ENCODE data around the gene XPNPEP3. TPM values are rescaled to one million over a fixed set of nuclear protein-coding genes. Genes with fewer than 3 reads are reported as not detected.
"Not testable (repeated sequence)": the region's sequence is repeated elsewhere in the genome, so short reads cannot be mapped to it uniquely, and the experiment has no call there.

The XPNPEP3 gene
- total RNA-seq, 1 experiment from 2014 or later = 16.7 TPM

DNA sequence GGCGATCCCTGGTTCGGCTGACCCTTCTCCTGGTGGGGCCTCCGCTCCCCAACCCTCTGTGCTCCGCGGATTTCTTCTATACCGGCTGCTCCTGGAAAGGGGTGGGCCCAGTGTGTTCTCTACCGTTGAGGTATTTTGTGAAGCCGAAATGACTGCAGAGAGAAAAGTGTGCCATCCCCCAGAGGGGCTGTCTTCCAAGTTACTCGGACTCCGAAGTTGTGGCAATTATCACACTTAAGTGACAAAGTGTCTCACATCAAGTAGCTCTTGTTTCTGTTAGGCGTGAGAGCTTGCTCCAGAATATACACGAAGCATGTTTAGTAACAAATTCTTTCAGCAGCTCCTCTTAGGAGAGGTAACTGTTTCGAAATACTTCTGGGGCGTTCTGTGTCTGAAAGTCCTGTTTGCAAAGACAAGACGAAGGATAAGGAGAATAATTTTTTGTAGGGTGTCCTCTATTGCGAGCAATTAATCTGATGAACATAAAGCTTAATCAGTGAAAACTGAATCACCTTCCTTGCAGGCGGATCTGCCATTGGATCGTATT lies 434 bp downstream of the XPNPEP3 start:
- DNase-seq (ENCODE audit: low spot score) = no peak

DNA sequence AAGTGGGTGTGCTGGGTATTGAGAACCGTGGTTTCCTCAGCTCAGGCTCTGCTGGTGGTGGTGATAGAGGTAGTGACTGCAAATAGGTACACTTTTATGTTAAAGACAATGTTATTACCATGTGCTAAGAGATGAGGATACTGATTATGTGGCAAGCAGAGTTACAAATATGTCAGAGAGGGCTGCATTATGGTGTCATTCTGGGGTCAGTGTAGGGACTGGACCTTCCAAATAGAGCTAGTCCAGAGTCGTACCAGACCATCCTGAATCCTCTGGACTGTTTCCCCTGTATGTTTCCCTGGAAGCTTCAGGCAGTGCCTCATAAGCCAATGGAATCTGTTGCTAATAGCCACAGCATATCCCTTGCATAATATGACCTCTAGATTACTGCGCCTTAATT lies 5.1 kb downstream of the XPNPEP3 start, which contains the start of gene DNAJB7:
Gene DNAJB7 (minus strand): TSS at position 101 of the 400 bp plus-strand sequence. CDS start 119 bp downstream, outside the sequence.
- DNase-seq (ENCODE audit: low spot score) = no peak

DNA sequence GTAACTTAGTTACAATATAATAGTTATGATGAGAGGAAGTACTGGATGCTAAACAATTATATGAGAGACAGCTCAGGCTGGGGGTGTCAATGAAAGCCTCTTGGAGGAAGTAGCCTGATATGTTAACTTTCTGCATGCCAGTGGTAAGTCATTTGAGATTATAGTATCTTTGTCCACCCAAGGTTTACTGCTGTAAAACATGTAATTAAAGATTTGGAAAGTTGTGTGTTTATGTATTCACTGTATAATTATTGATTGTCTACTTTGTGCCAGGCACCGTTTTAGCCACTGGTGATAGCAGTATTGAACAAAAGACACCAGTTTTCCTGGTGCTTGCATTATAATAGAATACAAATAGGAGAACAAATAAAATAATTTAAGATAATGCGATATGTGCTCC lies 5.6 kb downstream of the XPNPEP3 start:
- DNase-seq (ENCODE audit: low spot score) = no peak

DNA sequence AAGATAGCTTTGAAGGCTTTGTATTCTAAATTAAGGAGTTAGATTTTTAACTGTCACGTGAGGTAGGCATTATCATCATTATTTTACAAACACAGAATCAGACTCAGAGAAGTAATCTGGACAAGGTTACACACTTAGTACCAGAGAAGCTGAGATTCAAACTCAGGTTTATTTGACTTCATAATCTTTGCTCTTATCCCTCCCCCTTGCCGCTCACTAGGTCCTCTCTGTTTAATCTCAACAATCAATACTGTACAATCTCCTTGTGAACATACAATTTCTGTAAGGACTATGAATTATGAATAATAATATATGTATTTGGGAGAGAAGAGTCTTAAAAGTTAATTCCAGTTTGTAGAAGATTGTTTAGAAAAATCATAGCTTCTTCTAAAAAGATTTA lies 10.2 kb downstream of the XPNPEP3 start:
- no peak for DNase-seq (ENCODE audit: low spot score)

DNA sequence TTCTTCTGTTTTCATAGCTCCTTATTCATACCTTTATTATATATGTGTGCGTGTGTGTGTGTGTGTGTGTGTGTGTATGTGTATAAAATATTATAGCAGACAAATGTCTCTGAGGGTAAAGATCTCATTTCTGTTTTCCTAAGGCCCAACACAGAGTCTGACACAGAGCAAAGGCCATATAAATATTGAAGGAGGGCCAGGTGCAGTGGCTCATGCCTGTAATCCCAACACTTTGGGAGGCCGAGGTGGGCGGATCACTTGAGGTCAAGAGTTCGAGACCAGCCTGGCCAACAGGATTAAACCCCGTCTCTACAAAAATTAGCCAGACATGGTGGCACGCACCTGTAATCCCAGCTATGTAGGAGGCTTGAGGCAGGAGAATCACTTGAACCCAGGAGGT lies 11.4 kb downstream of the XPNPEP3 start:
- not testable (repeated sequence) for DNase-seq (ENCODE audit: low spot score)

DNA sequence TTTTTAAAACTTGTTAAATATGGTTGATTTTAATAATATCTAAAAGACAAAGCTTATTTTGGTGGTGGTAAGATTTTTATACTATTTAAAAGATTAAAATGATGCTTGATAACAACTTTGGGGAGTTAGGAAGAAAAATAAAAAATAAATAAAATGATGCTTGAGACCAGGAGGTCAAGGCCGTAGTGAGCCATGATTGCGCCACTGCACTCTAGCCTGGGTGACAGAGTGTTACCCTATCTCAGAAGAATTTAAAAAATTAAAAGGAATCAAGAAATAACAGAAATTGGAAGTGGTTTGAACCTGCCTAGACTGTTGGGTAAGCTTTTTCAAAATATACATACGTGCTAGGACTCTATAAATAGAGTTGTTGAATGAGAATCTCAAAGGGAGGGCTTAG lies 17.1 kb downstream of the XPNPEP3 start:
- DNase-seq (ENCODE audit: low spot score) = no peak

DNA sequence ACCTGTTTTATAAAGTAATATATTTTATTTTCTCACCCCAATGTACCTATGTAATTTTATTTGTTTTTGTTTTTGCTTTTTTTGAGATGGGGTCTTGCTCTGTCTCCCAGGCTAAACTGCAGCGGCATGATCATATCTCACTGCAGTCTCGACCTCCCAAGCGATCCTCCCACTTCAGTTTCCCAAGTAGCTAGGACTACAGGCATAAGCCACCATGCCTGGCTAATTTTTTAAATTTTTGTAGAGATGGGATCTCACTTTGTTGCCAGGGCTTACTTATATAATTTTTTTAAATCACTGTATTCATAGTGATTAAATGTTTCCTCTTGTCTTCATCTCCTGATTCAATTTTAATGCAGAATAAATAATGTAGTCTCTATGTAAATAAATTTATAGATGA lies 18.2 kb downstream of the XPNPEP3 start:
- DNase-seq (ENCODE audit: low spot score) = no peak

DNA sequence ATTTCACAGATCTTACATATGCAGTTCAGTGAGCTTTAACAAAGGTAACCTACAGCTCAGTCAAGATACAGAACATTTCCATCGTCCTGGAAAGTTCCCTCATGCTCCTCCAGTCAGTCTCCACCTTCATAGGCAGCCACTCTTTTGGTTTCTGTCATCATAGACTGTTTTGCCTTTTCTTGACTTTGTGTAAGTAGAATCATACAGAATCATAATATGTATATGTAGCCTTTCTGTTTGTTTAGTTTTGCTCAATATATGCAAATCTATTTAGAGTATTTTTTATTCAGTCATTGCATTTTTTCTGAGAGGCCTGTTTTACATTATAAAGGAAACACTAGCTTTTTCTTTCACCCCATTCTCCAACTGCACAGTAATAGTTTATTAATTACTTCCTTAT lies 20.0 kb downstream of the XPNPEP3 start:
- DNase-seq (ENCODE audit: low spot score) = no peak

DNA sequence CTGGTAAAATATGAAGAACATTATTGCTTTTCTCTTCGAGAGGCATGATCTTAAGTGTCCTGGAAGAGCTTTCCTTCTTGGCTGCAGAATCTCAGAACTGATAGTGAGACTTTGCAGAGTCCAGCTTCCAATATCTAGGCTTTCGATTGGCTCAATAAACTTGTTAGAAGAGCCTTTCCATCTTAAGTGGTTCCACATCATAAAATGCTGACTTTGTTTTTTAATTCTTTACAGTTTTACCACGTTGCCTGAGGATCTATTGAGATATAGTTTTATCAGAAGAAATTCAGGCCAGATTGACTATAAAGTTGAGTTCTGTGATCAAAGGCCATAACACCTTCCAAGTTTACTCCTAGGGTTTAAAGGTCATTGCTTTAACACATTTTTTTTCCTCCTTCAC lies 20.5 kb downstream of the XPNPEP3 start:
- no peak for DNase-seq (ENCODE audit: low spot score)

DNA sequence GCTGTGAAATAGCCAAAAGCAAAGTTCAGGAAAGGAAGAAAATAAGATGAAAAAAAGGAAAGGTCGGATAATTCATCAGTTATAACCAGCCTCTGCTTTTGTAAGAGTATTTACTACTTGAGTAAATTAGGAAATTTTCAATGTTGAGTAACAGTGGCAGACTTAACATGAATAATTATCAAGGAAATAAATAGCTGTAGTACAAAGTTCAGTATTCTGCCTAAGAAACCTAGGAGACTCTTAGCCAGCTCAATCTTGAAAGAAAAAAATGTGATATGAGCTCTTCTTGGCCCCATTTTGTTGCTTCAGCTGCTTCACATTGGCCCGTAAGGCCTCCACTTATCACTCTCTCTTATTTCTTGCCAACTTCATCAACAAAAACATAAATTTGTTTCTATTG lies 22.0 kb downstream of the XPNPEP3 start:
- DNase-seq (ENCODE audit: low spot score) = no peak

DNA sequence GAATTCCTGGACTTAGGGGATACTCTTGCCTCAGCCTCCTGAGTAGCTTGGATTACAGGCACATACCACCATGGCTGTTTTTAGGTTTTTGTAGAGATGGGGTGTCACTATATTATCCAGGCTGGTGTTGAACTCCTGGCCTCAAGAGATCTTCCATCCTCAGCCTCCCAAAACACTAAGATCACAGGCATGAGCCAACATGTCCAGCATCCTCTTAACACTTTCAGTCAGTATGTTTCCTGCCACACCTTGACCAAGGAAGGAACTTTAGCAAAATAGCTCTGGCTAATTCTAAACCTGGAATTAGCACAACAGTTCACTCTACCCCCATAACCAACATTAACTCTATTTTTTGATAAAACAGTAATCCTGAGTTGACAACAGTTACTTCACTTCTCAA lies 32.2 kb downstream of the XPNPEP3 start:
- DNase-seq (ENCODE audit: low spot score) = no peak

DNA sequence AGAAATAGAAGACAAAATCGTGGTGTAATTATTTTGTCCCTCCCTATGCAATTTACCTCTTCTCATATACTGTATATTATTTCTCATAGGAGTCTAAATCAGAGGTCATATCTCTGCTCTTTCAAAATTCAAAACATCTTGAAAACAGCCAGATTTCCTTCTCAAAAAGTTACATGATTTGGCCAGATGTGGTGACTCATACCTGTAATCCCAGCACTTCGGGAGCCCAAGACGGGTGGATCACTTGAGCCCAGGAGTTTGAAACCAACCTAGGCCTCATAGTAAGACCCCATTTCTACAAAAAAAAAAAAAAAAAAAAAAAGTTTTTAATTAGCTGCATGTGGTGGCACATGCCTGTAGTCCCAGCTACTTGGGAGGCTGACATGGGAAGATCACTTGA lies 33.9 kb downstream of the XPNPEP3 start:
- no peak for DNase-seq (ENCODE audit: low spot score)

DNA sequence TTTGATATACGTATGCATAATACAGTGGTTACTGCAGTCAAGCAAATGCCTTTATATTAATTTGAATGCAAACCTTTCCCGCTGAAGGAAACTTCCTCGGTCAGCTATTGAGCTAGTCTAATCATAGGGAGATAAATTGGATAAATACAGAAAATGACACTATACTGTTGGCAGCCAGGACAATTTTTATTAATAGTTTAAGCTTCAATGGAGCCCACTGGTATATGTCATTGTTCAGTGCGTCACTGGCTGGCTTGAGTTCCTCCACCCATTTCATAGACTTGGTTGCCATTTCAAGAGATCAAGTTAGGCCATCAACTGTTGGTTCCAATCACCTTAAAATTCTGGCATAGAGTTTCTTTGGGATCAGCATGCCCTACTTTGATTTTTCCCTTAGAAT lies 37.5 kb downstream of the XPNPEP3 start:
- DNase-seq (ENCODE audit: low spot score) = no peak

DNA sequence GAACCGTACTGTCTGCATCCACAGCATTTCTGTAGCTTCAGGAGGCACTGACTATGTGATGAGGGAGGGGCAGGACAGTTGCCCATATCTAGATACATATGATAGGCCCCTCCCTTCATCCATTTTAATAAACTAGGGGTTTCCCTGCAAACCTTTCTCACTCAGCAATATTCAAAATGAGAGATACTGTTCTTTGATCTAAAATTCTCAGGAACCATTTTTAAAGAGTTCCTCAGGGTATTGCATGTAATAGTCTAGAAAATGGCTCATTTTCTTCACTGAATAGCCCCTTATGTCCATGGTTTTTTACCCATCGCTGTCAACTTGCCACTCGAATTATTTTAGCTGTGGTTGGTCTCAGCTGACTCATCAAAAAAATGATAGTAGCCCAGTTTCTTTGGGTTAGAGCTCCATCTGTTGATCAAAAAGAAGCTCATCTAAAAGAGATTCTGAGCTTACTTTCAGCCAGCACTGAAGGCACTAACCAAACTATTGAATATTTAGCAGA lies 42.0 kb downstream of the XPNPEP3 start:
- DNase-seq (ENCODE audit: low spot score) = peak; percentile 34

DNA sequence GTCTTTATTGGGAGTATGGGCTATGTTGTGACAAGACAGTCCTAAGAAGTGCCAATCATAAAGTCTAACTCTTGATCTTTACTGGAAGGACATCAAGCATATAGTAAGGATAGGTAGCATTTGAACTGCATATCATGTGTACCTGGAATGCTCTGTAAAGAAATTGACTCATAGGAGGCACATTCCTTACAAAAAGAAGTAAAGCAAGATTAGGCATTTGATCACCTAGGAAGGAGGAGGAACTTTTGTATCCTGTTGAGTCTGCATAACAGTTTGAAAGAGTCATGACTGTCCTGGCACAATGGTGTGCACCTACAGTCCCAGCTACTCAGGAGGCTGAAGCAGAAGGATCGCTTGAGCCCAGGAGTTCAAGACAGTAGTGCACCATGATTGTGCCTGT lies 47.2 kb downstream of the XPNPEP3 start:
- no peak for DNase-seq (ENCODE audit: low spot score)

DNA sequence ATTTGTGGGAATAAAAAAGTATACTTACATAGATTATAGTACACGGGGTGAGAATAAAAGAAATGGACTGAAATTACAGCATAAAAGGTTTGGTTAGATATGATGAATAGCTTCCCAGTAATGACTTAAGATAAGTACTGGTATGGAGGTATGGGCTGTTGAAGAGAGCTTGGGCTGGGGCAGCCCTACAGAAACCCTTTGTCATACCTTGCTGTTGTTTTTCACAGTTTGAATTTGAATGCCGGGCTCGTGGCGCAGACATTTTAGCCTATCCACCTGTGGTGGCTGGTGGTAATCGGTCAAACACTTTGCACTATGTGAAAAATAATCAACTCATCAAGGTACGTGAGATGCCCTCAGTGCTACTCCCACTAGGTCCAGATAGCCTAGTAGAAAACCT lies 51.9 kb downstream of the XPNPEP3 start:
- DNase-seq (ENCODE audit: low spot score) = no peak

DNA sequence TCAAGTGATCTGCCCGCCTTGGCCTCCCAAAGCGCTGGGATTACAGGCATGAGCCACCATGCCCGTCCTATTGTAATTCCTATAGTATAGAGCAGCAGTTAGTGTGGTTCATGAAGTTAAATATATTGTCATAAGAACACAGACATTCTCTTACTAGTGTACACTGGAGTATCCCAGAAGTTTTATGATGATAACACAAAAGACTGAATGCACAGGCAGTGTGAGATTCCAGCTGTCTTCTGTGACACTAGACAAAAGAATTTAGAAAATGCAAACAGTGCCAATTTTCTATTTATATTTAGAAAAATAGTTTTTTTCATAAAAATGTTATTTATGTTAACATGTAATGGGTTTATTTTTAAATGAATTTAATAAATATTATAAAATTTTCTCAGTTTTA lies 54.8 kb downstream of the XPNPEP3 start:
- DNase-seq (ENCODE audit: low spot score) = no peak

DNA sequence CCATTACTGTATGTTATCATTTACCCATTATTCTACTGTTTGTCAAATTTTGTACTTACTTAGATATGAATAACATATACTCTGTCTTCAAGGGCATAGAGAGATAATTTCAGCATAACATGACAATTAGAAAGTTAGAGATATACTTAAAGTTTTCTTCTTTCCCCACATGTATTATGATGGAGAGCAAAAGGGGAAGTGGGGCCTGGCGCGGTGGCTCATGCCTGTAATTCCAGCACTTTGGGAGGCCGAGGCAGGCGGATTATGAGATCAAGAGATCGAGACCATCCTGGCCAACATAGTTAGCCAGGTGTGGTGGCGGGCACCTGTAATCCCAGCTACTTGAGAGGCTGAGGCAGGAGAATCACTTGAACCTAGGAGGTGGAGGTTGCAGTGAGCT lies 56.0 kb downstream of the XPNPEP3 start:
- DNase-seq (ENCODE audit: low spot score) = not testable (repeated sequence)

DNA sequence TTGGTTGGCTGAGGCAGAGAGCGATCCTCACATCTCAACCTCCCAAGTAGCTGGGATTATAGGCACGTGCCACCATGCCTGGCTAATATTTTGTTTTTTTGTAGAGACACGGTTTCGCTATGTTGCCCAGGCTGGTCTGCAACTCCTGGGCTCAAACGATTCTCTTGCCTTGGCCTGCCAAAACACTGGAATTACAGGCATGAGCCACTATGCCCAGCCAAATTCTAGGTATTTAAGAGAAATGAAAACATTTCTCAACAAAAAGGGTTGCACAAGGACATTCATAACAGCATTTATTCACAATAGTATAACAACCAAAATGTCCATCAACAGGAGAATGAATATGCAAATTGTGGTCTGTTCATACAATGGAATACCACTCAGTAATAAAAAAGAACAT lies 62.5 kb downstream of the XPNPEP3 start:
- DNase-seq (ENCODE audit: low spot score) = no peak

DNA sequence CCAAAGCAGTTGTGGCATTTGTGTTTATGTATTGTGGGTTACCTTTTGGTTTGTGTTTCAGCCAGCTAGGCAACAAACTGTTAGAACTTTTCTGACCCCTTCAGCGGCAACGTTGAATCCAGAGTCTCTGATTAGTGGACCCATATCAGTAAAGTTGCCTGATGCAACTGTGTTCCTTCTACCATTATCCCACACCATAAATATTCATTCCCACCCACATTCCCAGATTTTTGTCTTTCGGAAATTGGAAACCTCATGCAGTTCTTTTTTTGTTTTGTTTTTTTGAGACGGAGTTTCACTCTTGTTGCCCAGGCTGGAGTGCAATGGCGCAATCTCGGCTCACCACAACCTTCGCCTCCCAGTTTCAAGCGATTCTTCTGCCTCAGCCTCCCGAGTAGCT lies 63.6 kb downstream of the XPNPEP3 start:
- peak; percentile 79 for DNase-seq (ENCODE audit: low spot score)

DNA sequence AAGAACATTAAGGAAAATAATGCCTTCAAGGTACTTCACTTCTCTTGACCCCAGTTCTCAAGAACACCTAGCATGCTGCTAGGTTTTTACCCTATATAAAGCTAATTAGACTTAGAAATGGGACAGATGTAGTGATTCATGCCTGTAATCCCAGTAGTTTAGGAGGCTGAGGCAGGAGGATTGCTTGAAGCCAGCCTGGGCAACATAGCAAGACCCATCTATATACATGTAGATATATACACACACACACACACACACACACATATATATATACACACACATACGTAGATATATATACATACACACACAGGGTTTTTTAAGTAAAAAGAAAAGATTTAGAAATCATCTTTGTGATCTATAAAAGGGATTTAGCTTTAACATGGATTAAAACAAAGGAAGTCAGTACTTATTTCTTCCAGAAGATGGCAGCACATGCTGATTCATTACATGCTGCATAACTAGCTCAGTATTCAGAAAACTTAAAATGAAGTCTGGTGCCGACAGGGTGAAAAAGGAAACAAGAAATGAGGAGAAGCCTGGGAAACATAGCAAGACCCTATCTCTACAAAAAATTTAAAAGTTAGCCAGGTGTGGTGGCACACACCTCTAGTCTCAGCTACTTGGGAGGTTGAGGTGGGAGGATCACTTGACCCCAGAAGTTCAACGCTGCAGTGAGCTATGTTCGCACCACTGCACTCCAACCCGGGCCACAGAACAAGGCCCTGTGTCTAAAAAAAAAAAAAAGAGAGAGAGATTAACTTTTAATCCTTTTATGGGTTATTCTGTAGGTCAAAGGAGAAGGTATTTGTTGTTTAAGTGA lies 65.7 kb downstream of the XPNPEP3 start:
- DNase-seq (ENCODE audit: low spot score) = peak; percentile 53

DNA sequence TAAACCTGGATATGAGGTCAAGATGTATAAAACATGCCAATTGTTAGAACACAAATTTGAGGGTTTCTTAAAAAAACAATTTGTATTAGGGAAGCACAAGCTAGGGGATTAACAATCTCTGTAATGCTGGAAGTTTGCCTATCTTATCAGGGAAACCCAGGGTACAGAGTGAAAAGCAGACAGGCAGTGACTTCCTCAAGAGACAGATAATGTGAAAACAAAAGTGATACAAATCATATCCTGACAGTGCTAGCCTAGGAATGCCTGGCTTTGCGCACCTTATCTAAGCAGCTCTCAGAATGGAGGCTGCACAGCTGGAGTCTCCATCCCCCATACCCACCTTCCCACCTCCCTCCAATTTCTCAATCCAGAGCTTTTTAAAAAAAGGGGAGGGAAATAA lies 71.7 kb downstream of the XPNPEP3 start:
- DNase-seq (ENCODE audit: low spot score) = no peak

DNA sequence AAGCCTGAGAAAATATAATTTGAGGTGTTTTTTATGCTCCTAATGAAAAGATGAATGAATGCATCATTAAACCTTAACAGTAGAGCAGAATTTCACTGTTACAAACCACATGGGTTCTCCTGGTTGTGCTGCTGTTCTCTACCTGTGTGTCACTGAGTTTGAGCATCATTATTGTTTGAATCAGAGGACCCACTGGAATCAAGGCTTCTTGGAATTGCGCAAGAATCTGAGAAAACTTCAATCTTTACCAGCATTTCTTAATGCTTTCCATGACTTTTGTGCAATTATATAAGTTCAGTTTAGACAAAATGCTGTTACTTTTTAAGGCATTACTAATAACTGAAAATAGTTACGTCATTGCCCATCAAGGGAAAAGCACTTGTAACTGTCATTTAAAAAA lies 75.4 kb downstream of the XPNPEP3 start:
- DNase-seq (ENCODE audit: low spot score) = no peak

Measured in H4 (cell line).